Right kidney (tissue), 1 donor: ENCODE data around the gene MAGI3.

Source experiments
- DNase-seq: peaks from one replicate; pipeline ENCODE4 v3.0.0-alpha.2; 2016

MAGI3 gene

GRCh38 chr1:113657556-113658063 lies 267.3 kb downstream of the MAGI3 start:
- DNase-seq = no peak

- DNase-seq = no peak
Observed at GRCh38 chr1:113659035-113659434, 268.7 kb downstream of the MAGI3 start.

GRCh38 chr1:113659556-113659955 lies 269.2 kb downstream of the MAGI3 start:
- DNase-seq = no peak

- no peak for DNase-seq
Observed at GRCh38 chr1:113660088-113660487, 269.8 kb downstream of the MAGI3 start.

GRCh38 chr1:113662101-113662500 lies 271.8 kb downstream of the MAGI3 start:
- DNase-seq = no peak

- DNase-seq = no peak
Observed at GRCh38 chr1:113663165-113663951, 273.0 kb downstream of the MAGI3 start.

- no peak for DNase-seq
Observed at GRCh38 chr1:113665071-113665470, 274.8 kb downstream of the MAGI3 start.

GRCh38 chr1:113666126-113666525 lies 275.8 kb downstream of the MAGI3 start:
- no peak for DNase-seq

- DNase-seq = no peak
Observed at GRCh38 chr1:113669988-113670387, 279.7 kb downstream of the MAGI3 start.

GRCh38 chr1:113670650-113671049 lies 280.3 kb downstream of the MAGI3 start:
- no peak for DNase-seq

- no peak for DNase-seq
Observed at GRCh38 chr1:113672491-113672890, 282.2 kb downstream of the MAGI3 start.

GRCh38 chr1:113674591-113674990 lies 284.3 kb downstream of the MAGI3 start:
- no peak for DNase-seq

- DNase-seq = no peak
Observed at GRCh38 chr1:113675302-113675701, 285.0 kb downstream of the MAGI3 start.

- no peak for DNase-seq
Observed at GRCh38 chr1:113676524-113676923, 286.2 kb downstream of the MAGI3 start.

- DNase-seq = peak; percentile 16
Observed at GRCh38 chr1:113677250-113678158, 287.2 kb downstream of the MAGI3 start.

- DNase-seq = no peak
Observed at GRCh38 chr1:113678159-113678469, 287.8 kb downstream of the MAGI3 start.

GRCh38 chr1:113681596-113682337 lies 291.5 kb downstream of the MAGI3 start:
- no peak for DNase-seq

GRCh38 chr1:113683384-113684152 lies 293.3 kb downstream of the MAGI3 start:
- no peak for DNase-seq

- DNase-seq = no peak
Observed at GRCh38 chr1:113684153-113684541, 293.8 kb downstream of the MAGI3 start.

- no peak for DNase-seq
Observed at GRCh38 chr1:113686891-113687618, 296.7 kb downstream of the MAGI3 start.

GRCh38 chr1:113691184-113691583 lies 300.9 kb downstream of the MAGI3 start:
- no peak for DNase-seq
